BE2C (cell line): ENCODE measurements around the gene PSEN2.

Experiments used
- DNase-seq: peaks from one replicate; pipeline ENCODE4 v3.0.0-alpha.2; 2020
- H3K27me3 ChIP-seq: fragments of 250-450 bp; sonication (Bioruptor Pico); 2 replicates; pipeline ENCODE4 v1.5.1; 2020; ENCODE audit warnings: mild to moderate bottlenecking
- H3K36me3 ChIP-seq: fragments of 250-450 bp; sonication (Bioruptor Pico); 2 replicates; pipeline ENCODE4 v1.5.1; 2020; ENCODE audit warnings: mild to moderate bottlenecking
- H3K4me1 ChIP-seq: fragments of 250-450 bp; sonication (Bioruptor Pico); 2 replicates; pipeline ENCODE4 v1.5.1; 2020
- H3K4me3 ChIP-seq: 2 replicates; pipeline ENCODE4 v1.5.1; 2011; ENCODE audit warnings: low read depth, low read length
- H3K9me3 ChIP-seq: fragments of 250-450 bp; sonication (Bioruptor Pico); 2 replicates; pipeline ENCODE4 v1.5.1; 2020
- CTCF ChIP-seq: IDR thresholded peaks from 2 replicates; pipeline ENCODE4 v1.5.1; 2012; ENCODE audit warnings: mild to moderate bottlenecking, low read depth, low read length

PSEN2 gene

GRCh38 chr1:226875641-226876295, 5.4 kb downstream of the PSEN2 start:
- DNase-seq: no peak
- TF ChIP-seq CTCF: no peak

GRCh38 chr1:226877669-226878068, 7.3 kb downstream of the PSEN2 start:
- Histone ChIP-seq H3K4me3 (no peak overlapping the region), H3K36me3 (no peaks in the 10 kb centered on the region), H3K27me3 (no peaks in the 10 kb centered on the region), H3K4me1 (no peaks in the 10 kb centered on the region), H3K9me3 (no peaks in the 10 kb centered on the region)
- TF ChIP-seq CTCF: no peak
- DNase-seq: no peak

More at GRCh38 chr1:226875641-226876295, 5.4 kb downstream of the PSEN2 start:
- Histone ChIP-seq H3K4me1 (no peaks in the 10 kb centered on the region), H3K27me3 (no peaks in the 10 kb centered on the region), H3K9me3 (no peaks in the 10 kb centered on the region), H3K4me3 (no peak overlapping the region), H3K36me3 (no peaks in the 10 kb centered on the region)

- no peak for DNase-seq
- TF ChIP-seq CTCF: no peak
- no peaks in the 10 kb centered on the region for H3K9me3 ChIP-seq
- no peaks in the 10 kb centered on the region for H3K4me1 ChIP-seq
- no peaks in the 10 kb centered on the region for H3K27me3 ChIP-seq
- no peaks in the 10 kb centered on the region; the same call in 1 of the 2 replicates for H3K36me3 ChIP-seq
- H3K4me3 ChIP-seq: no peak overlapping the region
Observed at GRCh38 chr1:226880372-226881287, 10.2 kb downstream of the PSEN2 start.

- no peaks in the 10 kb centered on the region for H3K9me3 ChIP-seq
- no peak for DNase-seq
- H3K4me1 ChIP-seq: no peaks in the 10 kb centered on the region
- no peak overlapping the region for H3K4me3 ChIP-seq
- H3K36me3 ChIP-seq: no peaks in the 10 kb centered on the region; the same call in 1 of the 2 replicates
- TF ChIP-seq CTCF: no peak
- H3K27me3 ChIP-seq: no peaks in the 10 kb centered on the region
Observed at GRCh38 chr1:226881515-226882185, 11.2 kb downstream of the PSEN2 start.

GRCh38 chr1:226882187-226882586, 11.8 kb downstream of the PSEN2 start:
- Histone ChIP-seq H3K4me1 (no peaks in the 10 kb centered on the region), H3K9me3 (no peaks in the 10 kb centered on the region), H3K4me3 (no peak overlapping the region), H3K27me3 (no peaks in the 10 kb centered on the region), H3K36me3 (no peaks in the 10 kb centered on the region; the same call in 1 of the 2 replicates)
- no peak for TF ChIP-seq CTCF
- no peak for DNase-seq
